GM18507 (cell line): ENCODE data around the gene TIGD4.
"Not testable (repeated sequence)": the region's sequence is repeated elsewhere in the genome, so short reads cannot be mapped to it uniquely, and the experiment has no call there.

Experiments used
- DNase-seq: peaks from one replicate; pipeline ENCODE4 v3.0.0; 2011; ENCODE audit warnings: low read depth; ENCODE audit not compliant: insufficient read length; ENCODE audit errors: extremely low spot score
- FAIRE-seq: peaks from 2 replicates; lab custom pipeline; 2011; peaks lifted over from hg19 to GRCh38; lab: Jason Lieb, UNC

TIGD4 gene

DNA sequence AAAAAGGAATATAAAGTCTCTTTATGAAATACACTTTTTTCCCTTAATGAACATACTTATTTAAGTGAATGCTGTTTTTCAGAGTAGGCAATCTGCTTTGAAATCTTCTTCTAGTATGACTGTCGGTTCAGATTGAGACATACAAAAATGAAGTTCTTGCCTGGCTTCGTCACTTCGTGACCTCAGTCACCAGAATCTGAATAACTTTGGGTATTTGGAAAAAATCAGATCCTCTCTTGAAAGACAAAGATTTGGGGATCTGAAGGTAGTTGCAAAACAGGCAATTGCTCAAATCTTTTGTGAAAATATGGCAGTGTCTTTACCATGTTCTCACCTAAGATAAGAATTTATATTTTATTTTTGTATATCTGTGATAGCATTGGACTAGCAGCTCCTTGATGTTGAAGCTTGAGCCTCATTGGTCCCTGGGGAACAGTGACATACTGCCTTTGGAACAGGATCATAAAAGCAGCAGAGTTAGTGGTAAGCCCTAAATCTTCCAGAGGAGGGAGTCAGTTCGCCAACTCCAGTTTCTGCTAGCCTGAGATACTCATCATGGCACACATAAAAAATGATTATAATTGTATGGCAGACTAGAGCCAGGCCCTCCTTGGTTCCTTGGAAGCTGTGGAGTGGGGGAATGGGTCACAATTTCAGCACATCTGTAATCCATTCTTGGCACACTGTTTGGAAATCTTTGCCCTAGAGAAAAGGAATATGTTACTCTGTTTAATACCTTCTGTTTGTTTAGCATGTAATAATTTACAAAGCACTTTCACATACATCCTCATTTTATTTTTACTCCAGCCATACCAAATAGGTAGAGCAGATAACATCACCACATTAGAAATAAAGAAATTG lies 5.2 kb upstream of the TIGD4 start:
- FAIRE-seq (no peak), DNase-seq (no peak)

DNA sequence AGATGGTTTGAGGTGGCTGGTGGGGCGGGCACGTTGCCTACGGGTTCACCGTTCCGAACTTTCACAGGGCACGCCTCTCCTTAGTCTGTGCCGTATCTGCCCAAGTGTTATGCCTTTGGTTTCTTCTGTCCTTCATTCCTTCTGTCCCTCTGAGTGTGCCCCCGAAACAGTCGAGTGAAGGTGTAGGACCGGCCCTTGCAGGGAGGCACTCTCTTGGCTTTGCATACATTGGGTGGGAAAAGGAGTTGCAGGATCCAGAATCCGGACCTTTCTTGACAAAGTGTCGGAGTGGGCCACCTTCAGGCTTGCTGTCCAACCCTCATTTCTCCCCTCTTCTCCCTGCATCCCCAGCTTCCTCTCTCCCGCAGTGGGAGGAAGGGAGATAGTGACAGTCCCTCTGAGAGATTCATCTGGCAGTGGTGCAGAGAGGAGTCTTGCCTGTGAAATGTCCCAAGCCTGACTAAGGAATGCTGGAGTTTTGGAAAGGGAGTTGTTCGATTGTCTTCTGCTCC lies 793 bp upstream of the TIGD4 start:
- DNase-seq (no peak), FAIRE-seq (no peak)

DNA sequence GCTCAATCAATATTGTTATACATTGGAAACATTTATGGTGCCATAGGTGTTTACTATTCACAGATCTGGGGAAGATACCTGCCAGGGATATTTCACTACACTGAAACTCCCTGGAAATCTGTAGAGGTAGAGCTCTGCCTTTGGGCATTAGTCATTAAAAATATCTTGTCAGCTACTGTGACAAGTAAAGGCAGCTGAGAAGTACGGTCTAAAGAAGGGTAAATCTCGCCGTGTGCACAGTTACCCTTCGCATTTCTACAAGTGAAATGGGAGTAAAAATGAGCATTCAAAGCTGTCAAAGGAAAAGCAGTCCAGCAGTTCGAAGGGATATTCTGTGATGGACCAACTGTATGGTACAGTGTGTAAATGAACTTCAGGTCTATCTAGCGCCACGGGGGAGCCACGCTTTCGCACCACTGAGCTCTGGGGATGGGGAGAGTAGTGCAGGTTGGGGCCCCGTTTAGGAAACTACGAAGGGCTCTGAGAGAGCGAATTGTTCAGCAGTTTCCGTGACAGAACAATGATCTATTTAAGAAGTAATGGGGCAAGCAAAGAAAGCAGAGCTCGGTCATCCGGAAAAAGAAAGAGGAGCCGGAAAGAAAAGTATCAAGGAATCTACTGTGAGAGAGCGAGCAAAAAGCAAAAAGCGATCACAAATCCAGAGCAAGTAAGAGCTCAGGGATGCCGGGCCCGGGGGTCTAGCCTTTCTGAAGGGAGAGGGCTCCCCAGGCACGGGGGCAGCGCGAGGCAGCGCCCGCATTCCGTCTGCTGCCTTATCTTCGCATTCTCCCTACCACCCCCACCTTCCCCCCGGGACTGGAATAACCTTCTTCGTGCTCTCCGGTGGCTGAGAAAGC lies 646 bp downstream of the TIGD4 start:
- FAIRE-seq, result peak; percentile 62

DNA sequence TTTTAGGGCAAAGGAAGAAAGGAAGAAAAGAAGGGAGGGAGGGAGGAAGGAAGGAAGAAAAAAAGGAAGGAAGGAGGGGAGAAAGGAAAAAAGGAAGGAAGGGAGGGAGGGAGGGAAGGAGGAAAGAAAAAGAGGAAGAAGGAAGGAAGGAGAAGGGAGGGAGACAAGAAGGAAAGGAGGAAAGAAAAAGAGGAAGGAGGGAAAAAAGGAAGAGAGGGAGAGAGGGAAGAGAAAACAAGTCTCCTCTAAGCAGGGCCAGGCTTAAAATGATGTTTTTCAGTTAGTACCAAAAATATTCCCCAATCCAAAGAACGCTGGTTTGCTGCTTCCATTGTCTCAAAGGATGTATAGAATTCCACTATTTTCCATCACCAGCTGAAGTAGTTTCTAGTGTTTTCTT lies 2.0 kb downstream of the TIGD4 start:
- no peak for FAIRE-seq
- no peak for DNase-seq

More for the DNA sequence above, 646 bp downstream of the TIGD4 start:
- no peak for DNase-seq

DNA sequence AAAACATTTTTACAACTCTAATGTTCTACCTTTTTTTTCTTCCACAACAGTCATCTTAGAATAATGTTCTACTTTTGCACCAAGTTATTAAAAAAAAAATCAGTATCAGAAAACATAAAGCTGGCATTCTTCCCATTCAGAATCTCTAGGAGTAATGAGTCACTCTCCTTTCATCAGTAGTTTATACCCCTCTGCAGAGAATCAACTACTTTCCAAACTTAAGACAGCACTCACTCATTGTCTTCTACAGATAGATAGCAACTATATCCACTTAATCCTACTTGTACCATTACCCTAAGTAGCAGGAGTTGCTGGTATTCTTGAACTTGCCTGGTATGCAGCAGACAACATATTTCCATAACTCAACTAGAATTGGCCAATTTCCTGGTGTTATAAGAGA lies 3.2 kb downstream of the TIGD4 start:
- no peak for DNase-seq
- FAIRE-seq, result no peak

DNA sequence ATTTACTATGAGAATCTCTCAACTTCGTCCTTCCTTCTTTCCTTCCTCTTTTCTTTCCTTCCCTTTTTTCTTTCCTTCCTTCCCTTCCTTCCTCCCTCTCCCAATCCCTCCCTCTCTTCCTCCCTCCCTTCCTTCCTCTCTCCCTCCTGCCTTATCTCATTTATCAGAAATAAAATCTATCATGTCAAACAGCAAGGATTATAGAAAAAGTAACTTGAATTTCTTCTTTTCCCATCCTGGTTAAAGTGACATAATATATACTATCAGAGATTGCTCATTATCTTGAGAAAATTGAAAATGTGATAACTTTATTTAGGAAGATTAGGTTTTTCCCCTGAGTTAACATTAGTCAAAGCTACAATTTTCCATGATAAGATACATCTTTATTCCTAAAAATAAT lies 5.6 kb downstream of the TIGD4 start:
- DNase-seq, result no peak
- FAIRE-seq, result no peak

DNA sequence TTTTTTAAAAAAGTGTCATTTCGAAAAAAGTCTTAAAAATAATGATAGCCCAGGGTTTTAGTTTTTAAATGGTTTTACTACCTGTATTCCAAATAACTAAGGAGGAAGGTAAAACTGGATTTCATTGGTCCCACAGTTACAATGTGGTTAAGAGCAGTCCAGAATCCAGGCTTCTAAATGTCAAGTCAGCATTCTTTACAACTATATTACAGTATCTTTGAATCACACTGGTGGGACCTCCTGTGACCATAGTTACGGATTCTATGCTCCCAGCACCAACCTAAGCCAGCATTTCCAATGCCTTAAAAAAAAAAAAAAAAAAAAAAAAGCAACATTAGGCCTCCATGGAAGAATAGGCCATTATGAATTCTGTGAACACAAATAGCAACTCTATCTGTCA lies 6.2 kb downstream of the TIGD4 start:
- no peak for FAIRE-seq

DNA sequence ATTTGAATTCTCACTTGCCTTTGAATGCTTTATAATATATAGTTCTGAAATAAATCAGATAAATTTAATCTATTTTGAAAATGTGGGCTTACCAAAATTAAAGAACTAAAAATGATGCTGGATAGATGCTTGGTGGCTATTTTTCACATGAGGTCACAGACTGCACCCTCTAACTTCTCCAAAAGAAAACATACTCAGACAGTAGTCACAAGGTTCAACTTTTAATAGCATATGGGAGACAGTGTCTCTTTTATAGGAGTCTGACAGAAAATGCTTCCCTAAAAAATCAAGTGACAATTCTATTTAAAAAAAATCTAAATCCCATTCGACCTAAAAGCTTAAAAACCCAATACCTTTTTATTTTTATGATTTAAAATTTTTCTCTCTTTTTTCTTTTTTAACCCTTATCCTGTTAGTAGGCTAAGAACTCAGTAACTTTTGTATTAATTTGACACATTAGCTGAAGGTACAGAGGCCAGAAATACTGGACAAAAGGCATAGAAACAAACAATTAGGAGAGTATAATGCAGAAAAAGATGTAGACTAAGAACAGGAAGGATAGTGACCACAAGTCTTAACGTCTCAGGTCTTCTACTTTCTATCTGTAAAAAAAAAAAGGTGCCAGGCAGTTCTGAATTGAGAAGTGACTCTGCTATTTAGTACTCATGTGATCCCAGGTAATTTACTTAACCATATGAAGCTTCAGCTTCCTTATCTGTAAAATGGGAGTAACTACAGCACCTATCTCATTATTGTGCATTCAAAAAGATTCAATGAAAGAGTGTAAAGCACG lies 7.6 kb downstream of the TIGD4 start:
- DNase-seq, result peak; percentile 5
- peak; percentile 54 for FAIRE-seq

More for the DNA sequence above, 6.2 kb downstream of the TIGD4 start:
- no peak for DNase-seq

DNA sequence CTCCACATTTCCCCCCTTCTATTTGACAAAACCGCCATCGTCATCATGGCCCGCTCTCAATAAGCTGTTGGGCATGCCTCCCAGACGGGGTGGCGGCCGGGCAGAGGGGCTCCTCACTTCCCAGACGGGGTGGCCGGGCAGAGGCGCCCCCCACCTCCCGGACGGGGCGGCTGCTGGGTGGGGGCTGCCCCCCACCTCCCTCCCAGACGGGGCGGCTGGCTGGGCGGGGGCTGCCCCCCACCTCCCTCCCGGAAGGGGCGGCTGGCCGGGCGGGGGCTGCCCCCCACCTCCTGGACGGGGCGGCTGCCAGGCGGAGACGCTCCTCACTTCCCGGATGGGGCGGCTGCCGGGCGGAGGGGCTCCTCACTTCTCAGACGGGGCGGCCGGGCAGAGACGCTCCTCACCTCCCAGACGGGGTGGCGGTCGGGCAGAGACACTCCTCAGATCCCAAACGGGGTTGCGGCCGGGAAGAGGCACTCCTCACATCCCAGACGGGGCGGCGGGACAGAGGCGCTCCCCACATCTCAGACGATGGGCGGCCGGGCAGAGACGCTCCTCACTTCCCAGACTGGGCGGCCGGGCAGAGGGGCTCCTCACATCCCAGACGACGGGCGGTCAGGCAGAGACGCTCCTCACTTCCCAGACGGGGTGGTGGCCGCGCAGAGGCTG lies 14.3 kb downstream of the TIGD4 start:
- not testable (repeated sequence) for FAIRE-seq, DNase-seq

DNA sequence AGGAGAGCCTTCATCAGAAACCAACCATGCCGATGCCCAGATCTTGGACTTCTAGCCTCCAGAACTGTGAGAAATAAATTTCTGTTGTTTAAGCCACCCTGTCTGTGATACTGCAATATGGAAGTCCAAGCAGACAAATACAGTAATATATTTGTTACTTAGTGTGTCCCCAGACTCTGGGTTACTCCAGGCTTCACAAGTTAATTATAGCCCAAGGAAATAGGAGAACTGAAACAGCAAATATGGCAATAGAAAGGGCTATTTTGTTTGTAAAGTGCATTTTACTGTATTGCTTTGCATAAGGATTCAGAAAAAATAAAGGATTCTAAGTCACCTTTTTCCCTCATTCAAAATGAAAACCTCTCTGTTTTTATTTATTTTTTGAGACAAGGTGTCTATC lies 15.7 kb downstream of the TIGD4 start:
- no peak for FAIRE-seq
- no peak for DNase-seq

DNA sequence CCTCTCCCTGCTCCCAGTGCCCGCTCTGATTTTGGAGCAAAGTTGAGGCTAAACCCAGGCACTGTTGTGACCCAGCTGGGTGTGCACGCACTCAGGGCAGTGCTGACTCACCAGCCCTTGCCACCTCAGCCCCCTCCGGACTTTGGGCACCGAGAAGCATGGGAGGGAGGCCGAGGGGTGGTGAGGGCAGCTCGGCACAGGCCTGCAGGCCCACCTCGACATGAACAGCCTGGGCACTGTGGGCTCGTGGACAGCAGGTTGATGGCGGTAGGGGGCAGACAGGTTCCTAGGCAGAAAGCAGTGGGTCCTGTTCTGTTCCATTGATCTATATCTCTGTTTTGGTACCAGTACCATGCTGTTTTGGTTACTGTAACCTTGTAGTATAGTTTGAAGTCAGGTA lies 30.9 kb downstream of the TIGD4 start:
- DNase-seq (no peak), FAIRE-seq (no peak)

DNA sequence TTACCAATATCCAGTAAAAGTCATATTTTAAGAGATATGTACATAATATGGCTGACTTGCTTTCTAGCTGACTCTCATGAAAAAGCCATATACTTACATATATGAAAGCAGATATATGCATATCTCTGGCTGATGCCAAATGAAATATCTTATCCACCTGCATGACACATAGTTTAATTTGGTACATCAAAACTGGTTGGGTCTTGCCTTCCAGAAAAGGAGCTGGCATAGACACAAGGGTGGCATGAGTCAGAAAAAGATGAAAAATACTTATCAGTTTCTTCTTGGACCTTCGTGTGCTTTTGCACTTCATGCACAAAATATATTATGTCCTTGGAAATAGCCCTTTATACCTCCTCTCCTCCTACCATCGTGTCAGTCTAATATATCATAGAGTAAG lies 32.1 kb downstream of the TIGD4 start:
- no peak for FAIRE-seq
- DNase-seq, result no peak

DNA sequence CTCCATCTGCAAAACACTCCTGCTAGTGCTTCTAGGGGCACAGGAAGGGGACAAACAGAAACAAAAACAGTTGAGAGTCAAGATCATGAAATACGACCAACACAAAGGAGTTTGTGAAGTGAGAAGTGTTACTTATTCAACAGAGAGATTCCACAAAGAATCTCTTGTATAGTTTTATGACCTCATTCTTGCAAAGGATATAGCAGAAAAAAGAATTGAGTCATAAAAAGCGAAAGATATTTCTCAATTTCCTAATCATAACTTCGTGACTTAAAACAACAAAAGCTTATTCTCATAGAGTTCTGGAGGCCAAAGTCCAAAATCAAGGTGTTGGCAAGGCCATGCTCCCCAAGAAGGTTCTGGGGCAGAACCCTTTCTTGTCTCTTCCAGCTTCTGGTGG lies 40.7 kb downstream of the TIGD4 start:
- DNase-seq, result no peak
- FAIRE-seq, result no peak

DNA sequence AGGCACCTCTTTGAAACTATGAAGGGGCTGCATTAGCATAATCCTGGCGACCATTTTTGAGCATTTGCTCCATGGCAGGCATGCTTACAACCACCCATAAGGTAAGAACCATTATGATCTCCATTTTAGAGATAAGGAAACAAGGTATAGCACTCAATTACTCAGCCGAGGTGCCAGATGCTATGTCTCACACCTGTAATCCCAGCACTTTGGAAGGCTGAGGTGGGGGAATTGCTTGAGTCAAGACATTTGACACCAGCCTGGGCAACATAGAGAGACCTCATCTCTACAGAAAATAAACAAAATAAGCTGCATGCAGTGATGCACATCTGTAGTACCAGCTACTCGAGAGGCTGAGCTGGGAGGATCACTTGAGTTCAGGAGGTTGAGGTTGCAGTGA lies 43.6 kb downstream of the TIGD4 start:
- FAIRE-seq (no peak), DNase-seq (no peak)

DNA sequence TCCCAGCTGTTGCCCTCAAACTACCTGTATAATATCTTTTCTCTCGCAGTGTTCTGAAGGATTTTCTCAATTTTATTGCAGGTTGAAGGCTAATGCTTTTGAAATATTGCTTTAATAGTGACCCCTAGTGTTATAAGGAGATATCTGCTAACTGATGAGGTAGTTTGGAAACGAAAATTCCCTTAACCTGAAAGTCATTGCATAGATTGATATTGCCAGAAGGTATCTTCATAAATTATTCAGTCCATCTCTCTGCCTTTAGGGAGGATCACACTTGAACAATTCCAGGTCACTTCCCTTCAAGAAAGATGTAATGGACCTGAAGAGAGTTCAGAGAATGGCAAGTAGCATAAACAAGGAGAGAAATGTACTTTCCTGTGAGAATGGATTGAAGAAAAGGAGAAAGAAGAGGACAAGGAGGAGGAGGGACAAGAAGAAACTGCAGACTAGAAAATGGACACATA lies 44.1 kb downstream of the TIGD4 start:
- FAIRE-seq (peak; percentile 84), DNase-seq (peak; percentile 29)

DNA sequence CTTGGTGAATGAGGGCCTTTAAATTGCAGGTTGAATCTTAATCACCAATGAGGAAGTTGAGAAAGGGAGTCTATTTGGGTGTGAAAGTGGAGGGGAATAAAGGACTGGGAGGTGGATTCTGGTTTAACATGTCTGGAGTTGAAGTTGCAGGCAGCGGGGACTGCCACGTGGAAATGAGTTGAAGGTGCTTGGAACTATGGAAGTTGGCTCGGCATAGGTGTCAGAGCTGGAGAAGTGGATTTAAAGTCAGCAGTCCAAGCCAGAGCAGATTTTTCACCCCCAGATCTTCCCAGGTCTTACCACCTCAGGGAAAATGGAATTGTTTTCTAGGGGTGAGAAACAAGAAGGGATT lies 44.9 kb downstream of the TIGD4 start:
- peak; percentile 56 for FAIRE-seq

DNA sequence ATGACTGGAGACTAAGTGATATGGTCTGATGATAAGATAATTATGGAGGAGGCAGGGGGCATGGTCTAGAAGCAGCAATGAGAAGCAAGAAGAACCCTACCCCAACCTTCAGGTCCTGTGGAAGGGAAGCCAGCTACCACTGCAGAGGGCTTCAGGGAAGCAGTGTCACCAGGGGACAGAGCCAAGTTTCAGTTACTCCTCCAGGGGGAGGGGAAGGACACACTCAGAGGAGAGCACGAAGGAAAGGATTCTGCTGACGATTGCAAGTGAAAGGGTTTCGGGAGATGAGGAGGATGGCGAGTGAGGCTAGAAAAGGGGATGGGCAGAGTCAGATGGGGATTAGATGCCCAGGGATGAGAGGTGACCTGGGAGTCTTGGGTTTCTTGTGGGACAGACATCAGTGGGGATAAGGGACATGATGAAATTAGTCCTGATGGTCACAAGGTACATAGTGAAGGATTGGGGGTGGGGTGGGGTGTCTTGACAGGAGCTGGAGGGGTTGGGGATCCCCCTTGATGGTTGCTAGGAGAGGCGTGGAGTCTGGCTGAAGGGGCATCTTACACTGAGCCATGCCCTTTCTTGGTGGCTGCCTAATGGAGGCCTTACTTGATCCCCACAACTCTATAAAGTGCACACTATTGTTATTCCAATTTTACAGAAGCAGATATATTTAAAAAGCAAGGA lies 45.4 kb downstream of the TIGD4 start:
- DNase-seq (no peak), FAIRE-seq (peak; percentile 21)

More for the DNA sequence above, 44.9 kb downstream of the TIGD4 start:
- no peak for DNase-seq

DNA sequence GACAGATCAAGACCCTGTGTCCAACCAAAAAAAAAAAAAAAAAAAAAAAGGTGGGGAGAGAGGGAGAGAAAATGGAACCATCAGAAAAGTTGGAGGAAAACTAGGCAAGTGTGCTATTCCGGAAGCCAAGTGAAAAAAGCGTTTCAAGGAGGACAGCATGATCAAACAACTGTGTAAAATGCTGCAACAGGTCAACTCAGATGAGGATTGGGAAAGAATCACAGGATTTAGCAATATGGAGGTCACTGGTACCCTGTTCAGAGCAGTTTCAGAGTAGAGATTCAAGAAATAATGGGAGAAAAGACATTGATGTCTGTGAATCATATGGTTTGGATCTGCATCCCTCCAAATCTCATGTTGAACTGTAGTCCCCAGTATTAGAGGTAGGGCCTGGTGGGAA lies 47.5 kb downstream of the TIGD4 start:
- FAIRE-seq, result no peak

DNA sequence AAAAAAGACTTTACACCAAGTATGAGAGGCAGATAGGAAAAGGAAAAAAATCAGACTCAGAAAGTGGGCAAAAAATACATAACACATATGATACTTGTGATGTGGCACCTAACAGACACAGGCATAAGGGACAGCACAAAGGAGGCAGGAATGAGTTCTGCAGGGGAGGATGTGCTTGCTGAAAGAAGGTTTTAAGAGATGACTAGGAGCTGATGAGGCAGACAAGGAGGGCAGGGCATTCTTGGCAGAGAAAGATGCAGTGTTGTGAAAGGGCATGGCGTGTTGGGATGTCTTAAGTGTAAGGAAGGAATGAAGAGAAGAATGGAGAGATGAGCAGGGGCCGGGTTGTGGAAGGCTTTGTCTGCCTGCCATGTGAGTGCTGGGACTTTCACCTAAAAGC lies 50.1 kb downstream of the TIGD4 start:
- DNase-seq (no peak), FAIRE-seq (no peak)

More for the DNA sequence above, 47.5 kb downstream of the TIGD4 start:
- DNase-seq, result no peak
